NOMO-1 treated with dmso at 0.1 percent for 144 hours (cell line): ENCODE data around the gene TECPR1.

ENCODE experiments used
- DNase-seq: peaks from one replicate; lab custom pipeline; 2025; ENCODE audit not compliant: unreplicated experiment; lab: John Stamatoyannopoulos, UW

TECPR1 gene

GRCh38 chr7:98166668-98166970 lies 85.4 kb downstream of the TECPR1 start:
- no peak for DNase-seq

- DNase-seq = no peak
Observed at GRCh38 chr7:98165827-98166667, 86.0 kb downstream of the TECPR1 start.
